GM21576 (cell line): ENCODE measurements around the gene PHF20.
"Not testable (repeated sequence)": the region's sequence is repeated elsewhere in the genome, so short reads cannot be mapped to it uniquely, and the experiment has no call there.

Source experiments
- ATAC-seq: cut with Tn5 transposase; IDR thresholded peaks from one replicate; pipeline ENCODE4 v1.9.1; 2021; ENCODE audit warnings: mild to moderate bottlenecking, moderate library complexity; ENCODE audit not compliant: unreplicated experiment

The PHF20 gene

GRCh38 chr20:35967979-35968640 lies 196.3 kb downstream of the PHF20 start, which contains the start of gene CNBD2:
TSS of gene CNBD2 (plus strand) at chr20:35968590. CDS start at chr20:35968763, 173 bp downstream.
- no peak for ATAC-seq

GRCh38 chr20:35968930-35969329 lies 197.1 kb downstream of the PHF20 start:
- no peak for ATAC-seq

- ATAC-seq, result no peak
Measured at GRCh38 chr20:35971981-35972380, 200.2 kb downstream of the PHF20 start.

- ATAC-seq, result no peak
Measured at GRCh38 chr20:35972462-35972861, 200.6 kb downstream of the PHF20 start.

GRCh38 chr20:35974256-35974655 lies 202.4 kb downstream of the PHF20 start:
- ATAC-seq, result no peak

GRCh38 chr20:35975576-35976373 lies 204.0 kb downstream of the PHF20 start:
- ATAC-seq, result no peak

- no peak for ATAC-seq
Measured at GRCh38 chr20:35978041-35978513, 206.3 kb downstream of the PHF20 start.

GRCh38 chr20:35979544-35979943 lies 207.7 kb downstream of the PHF20 start:
- no peak for ATAC-seq

- no peak for ATAC-seq
Measured at GRCh38 chr20:35981969-35982368, 210.2 kb downstream of the PHF20 start.

- no peak for ATAC-seq
Measured at GRCh38 chr20:35984382-35984781, 212.6 kb downstream of the PHF20 start.

- ATAC-seq, result no peak
Measured at GRCh38 chr20:35985806-35986205, 214.0 kb downstream of the PHF20 start.

- ATAC-seq, result no peak
Measured at GRCh38 chr20:35988910-35989463, 217.2 kb downstream of the PHF20 start.

- no peak for ATAC-seq
Measured at GRCh38 chr20:35991142-35991771, 219.4 kb downstream of the PHF20 start.

GRCh38 chr20:35992713-35993335 lies 221.0 kb downstream of the PHF20 start:
- no peak for ATAC-seq

GRCh38 chr20:35994994-35995453 lies 223.2 kb downstream of the PHF20 start:
- ATAC-seq, result no peak

- not testable (repeated sequence) for ATAC-seq
Measured at GRCh38 chr20:35996492-35996891, 224.7 kb downstream of the PHF20 start.
